NCI-H82 treated with DMSO at 0.1 percent for 48 hours (cell line): Measurements from ENCODE around the gene GAMT.

Experiments
- DNase-seq: peaks from one replicate; lab custom pipeline; 2025; ENCODE audit not compliant: unreplicated experiment; lab: John Stamatoyannopoulos, UW

Gene GAMT

DNA sequence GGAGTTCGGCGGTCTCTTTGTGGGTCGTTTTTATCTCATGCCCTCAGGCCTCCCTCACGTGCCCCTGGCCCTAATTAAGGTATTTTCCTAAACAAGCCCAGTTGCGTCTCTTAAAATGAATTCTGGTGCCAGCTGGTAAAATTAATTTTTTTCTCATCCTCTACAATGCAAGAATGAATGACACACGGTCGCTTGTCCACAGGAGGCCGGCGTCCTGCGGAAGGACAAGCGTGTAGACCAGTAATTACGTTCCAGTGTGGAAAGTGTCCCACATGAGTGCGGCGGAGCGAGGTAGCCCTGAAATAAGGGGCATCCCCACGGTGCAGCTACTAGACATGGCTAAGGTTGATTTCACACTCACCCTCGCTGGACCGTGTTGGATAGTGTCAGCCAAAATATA, 52.1 kb downstream of the GAMT start:
- no peak for DNase-seq
